Cardiac muscle cell (in vitro differentiated cells and primary cell): ENCODE measurements around the gene SPDYE5. TPM values are rescaled to one million over a fixed set of nuclear protein-coding genes. Genes with fewer than 3 reads are reported as not detected.
"Not testable (repeated sequence)": the region's sequence is repeated elsewhere in the genome, so short reads cannot be mapped to it uniquely, and the experiment has no call there.

Experiments used
- DNase-seq, 2 donors: peaks; one replicate each; pipeline versions ENCODE4 v3.0.0 to v3.0.0-alpha.2; 2010 to 2017; ENCODE audit warnings: low read depth in 1 of 2, low spot score in 1 of 2
- H3K27ac ChIP-seq: fragments of 200-600 bp; sonication (generic); 2 replicates; pipeline ENCODE4 v1.5.1; 2016
- H3K27me3 ChIP-seq: fragments of 200-600 bp; sonication (generic); 2 replicates; pipeline ENCODE4 v1.6.0; 2016; ENCODE audit warnings: control low read depth
- H3K36me3 ChIP-seq: fragments of 200-600 bp; sonication (generic); 2 replicates; pipeline ENCODE4 v1.5.1; 2016; ENCODE audit warnings: control low read depth
- H3K4me1 ChIP-seq: fragments of 200-600 bp; sonication (generic); 2 replicates; pipeline ENCODE4 v1.8.1; 2017; ENCODE audit warnings: low read depth, mild to moderate bottlenecking, mixed run types
- H3K4me3 ChIP-seq: fragments of 200-600 bp; sonication (generic); 2 replicates; pipeline ENCODE4 v1.5.1; 2016; ENCODE audit warnings: mild to moderate bottlenecking
- H3K9me3 ChIP-seq: fragments of 200-600 bp; sonication (generic); 2 replicates; pipeline ENCODE4 v1.5.1; 2017; ENCODE audit warnings: low read depth, mild to moderate bottlenecking, control low read depth
- CTCF ChIP-seq: IDR thresholded peaks from 2 replicates; pipeline ENCODE4 v1.5.1; 2012; ENCODE audit warnings: low read depth, mild to moderate bottlenecking, low read length
- polyA plus RNA-seq: library from polyadenylated mRNA; unstranded; fragments of >200 nt; fragmentation: Nextera tagmentation; extraction: Ambion mirVana; gene quantifications from 2 replicates; pipeline ENCODE4 v1.2.1, GENCODE V29; 2016
- total RNA-seq: library from RNA; depleted of rRNA; stranded (reverse); fragments of >200 nt; gene quantifications from 2 replicates; pipeline ENCODE4 v1.2.3, GENCODE V29; 2016

Gene SPDYE5
- total and polyA plus RNA-seq, 2 experiments from 2014 or later: 2.9 TPM; not detected in 1

GRCh38 chr7:75518842-75519241 is 26.7 kb downstream of the SPDYE5 start:
- H3K4me1 ChIP-seq, H3K9me3 ChIP-seq, H3K27ac ChIP-seq, H3K27me3 ChIP-seq, H3K4me3 ChIP-seq: not testable (repeated sequence)
- H3K36me3 ChIP-seq: peaks cover 30% of the 10 kb centered on the region
- peak in 1 of 2 donors; percentile 7 for DNase-seq

GRCh38 chr7:75521727-75522126 is 29.6 kb downstream of the SPDYE5 start:
- not testable (repeated sequence) for DNase-seq, H3K4me3 ChIP-seq, H3K27me3 ChIP-seq, H3K27ac ChIP-seq, H3K4me1 ChIP-seq, H3K9me3 ChIP-seq
- peaks cover 43% of the 10 kb centered on the region for H3K36me3 ChIP-seq

GRCh38 chr7:75527224-75527722 is 35.2 kb downstream of the SPDYE5 start:
- Histone ChIP-seq H3K27ac (peak overlapping the region; percentile 87), H3K4me3 (peak overlapping the region; percentile 76), H3K36me3 (peaks cover 23% of the 10 kb centered on the region)
- not testable (repeated sequence) for H3K9me3 ChIP-seq, H3K27me3 ChIP-seq, H3K4me1 ChIP-seq
- DNase-seq: peak in 1 of 2 donors; percentile 29

- Histone ChIP-seq H3K27ac (peak overlapping the region; percentile 34), H3K27me3 (no peaks in the 10 kb centered on the region), H3K4me1 (peaks cover 7% of the 10 kb centered on the region), H3K9me3 (no peaks in the 10 kb centered on the region), H3K36me3 (peaks cover 4% of the 10 kb centered on the region), H3K4me3 (no peak overlapping the region)
- peak in 1 of 2 donors; percentile 11 for DNase-seq
- TF ChIP-seq CTCF: no peak
Measured at GRCh38 chr7:75531359-75531821, 39.3 kb downstream of the SPDYE5 start.

GRCh38 chr7:75532639-75533038 is 40.5 kb downstream of the SPDYE5 start:
- Histone ChIP-seq H3K36me3 (peaks cover 14% of the 10 kb centered on the region), H3K4me1 (no peaks in the 10 kb centered on the region), H3K27me3 (no peaks in the 10 kb centered on the region), H3K27ac (no peak overlapping the region), H3K9me3 (no peaks in the 10 kb centered on the region), H3K4me3 (no peak overlapping the region)
- no peak for TF ChIP-seq CTCF
- no peak for DNase-seq

- Histone ChIP-seq H3K4me1 (no peaks in the 10 kb centered on the region), H3K27ac (no peak overlapping the region), H3K27me3 (no peaks in the 10 kb centered on the region), H3K36me3 (peaks cover 16% of the 10 kb centered on the region), H3K9me3 (no peaks in the 10 kb centered on the region), H3K4me3 (no peak overlapping the region)
- DNase-seq: no peak
- no peak for TF ChIP-seq CTCF
Measured at GRCh38 chr7:75533926-75534325, 41.8 kb downstream of the SPDYE5 start.

- DNase-seq: peak in 1 of 2 donors; percentile 43
- Histone ChIP-seq H3K27ac (no peak overlapping the region), H3K4me3 (no peak overlapping the region), H3K36me3 (peaks cover 25% of the 10 kb centered on the region), H3K4me1 (no peaks in the 10 kb centered on the region), H3K9me3 (no peaks in the 10 kb centered on the region), H3K27me3 (no peaks in the 10 kb centered on the region)
- no peak for TF ChIP-seq CTCF
Measured at GRCh38 chr7:75534727-75535307, 42.7 kb downstream of the SPDYE5 start.
